Measurements from ENCODE around the gene NUDCD3. TPM values are rescaled to one million over a fixed set of nuclear protein-coding genes. Genes with fewer than 3 reads are reported as not detected.

The NUDCD3 gene
- total and polyA plus RNA-seq, 2 of the 8 experiments (the other 6 are each of a cell fraction or from before 2014, with no cell fraction given): 35.2 to 93.7 TPM

DNA sequence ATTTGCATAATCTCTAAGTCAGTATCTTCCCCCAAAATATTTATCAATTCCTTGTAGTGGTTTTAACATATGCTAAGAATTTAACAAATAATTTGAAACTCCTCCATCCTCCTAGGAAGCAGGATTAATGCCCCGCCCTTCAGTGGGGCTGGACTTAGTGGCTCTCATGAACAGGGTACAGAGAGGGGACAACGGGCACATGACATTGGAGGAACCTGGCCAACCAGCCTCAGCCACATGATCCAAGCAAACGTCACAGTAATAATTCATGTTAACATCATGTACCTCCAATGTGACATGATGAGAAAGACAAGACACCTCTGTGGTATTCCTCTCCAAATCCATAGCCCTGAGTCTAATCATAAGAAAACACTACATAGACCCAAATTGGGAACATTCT, 50.5 kb downstream of the NUDCD3 start:
- H3K36me3 ChIP-seq (ENCODE audit: control insufficient read depth in 2 of 4, insufficient read depth in 4 of 4, low read length in 3 of 4): no peaks in the 10 kb centered on the region
- no peak overlapping the region for H2BK120ac ChIP-seq (replicated peaks; ENCODE audit: low read depth, low read length)
- no peak overlapping the region for H4K91ac ChIP-seq (replicated peaks; ENCODE audit: insufficient read length, low read length)
- DNase-seq (ENCODE audit: low read depth in 1 of 2, low spot score in 2 of 2) (no peak), FAIRE-seq (no peak)
- H3K23ac ChIP-seq (ENCODE audit: insufficient read length): no peak overlapping the region
- H2BK20ac ChIP-seq (ENCODE audit: low read length): no peak overlapping the region
- H3K23me2 ChIP-seq (ENCODE audit: low read depth, low read length): no peaks in the 10 kb centered on the region
- H3K4me1 ChIP-seq (replicated peaks in 1 of 4; ENCODE audit: control insufficient read depth in 3 of 4, insufficient read depth in 4 of 4, low read length in 3 of 4): no peaks in the 10 kb centered on the region
- no peak overlapping the region for H3K18ac ChIP-seq (ENCODE audit: extremely low read depth, low read length)
- H4K8ac ChIP-seq (ENCODE audit: extremely low read depth, insufficient read depth, low read length): no peak overlapping the region
- no peaks in the 10 kb centered on the region for H3K9me3 ChIP-seq (ENCODE audit: insufficient read depth in 2 of 2, low read depth in 1 of 2, low read length in 1 of 2)
- peaks cover 3 to 11% of the 10 kb centered on the region in 2 experiments for H4K20me1 ChIP-seq (replicated peaks in 1 of 2; ENCODE audit: control insufficient read depth in 1 of 2, insufficient read depth in 2 of 2, low read length in 2 of 2)
- no peak overlapping the region for H2BK12ac ChIP-seq (ENCODE audit: low read depth, low read length)
- H3K4ac ChIP-seq (replicated peaks; ENCODE audit: insufficient read length, low read depth, low read length): no peak overlapping the region
- H2BK5ac ChIP-seq (ENCODE audit: low read depth, low read length): no peak overlapping the region
- no peak overlapping the region for H4K5ac ChIP-seq (ENCODE audit: insufficient read length, low read depth, low read length)
- no peak overlapping the region for H3K9ac ChIP-seq (replicated peaks in 1 of 4; ENCODE audit: extremely low read depth in 1 of 4, low read depth in 3 of 4, low read length in 3 of 4)
- peaks cover 8% of the 10 kb centered on the region; the same call in 1 of the 2 replicates for H3K79me1 ChIP-seq (ENCODE audit: low read depth, low read length)
- H3K27ac ChIP-seq (ENCODE audit: low read depth, low read length): no peak overlapping the region
- ChIA-PET POLR2A (ENCODE audit: partially characterized antibody) (no interaction called here), CTCF (ENCODE audit: partially characterized antibody) (no interaction called here)
- 93% methylated on average over 3 of the region's 3 CpGs; no CpG with 5 or more reads in 1 of the 2 experiments for WGBS, 2 experiments (ENCODE audit: extremely low coverage in 1 of 2, insufficient coverage in 1 of 2, insufficient read length in 1 of 2, insufficient replicate concordance in 2 of 2, low coverage in 1 of 2, low lambda C conversion rate in 2 of 2, missing lambda C conversion rate in 1 of 2)
- H3K14ac ChIP-seq (ENCODE audit: insufficient read length): no peak overlapping the region
- H3K56ac ChIP-seq (replicated peaks; ENCODE audit: insufficient read length, low read depth, low read length): no peak overlapping the region
- H2AFZ ChIP-seq (ENCODE audit: low read length): no peak overlapping the region
- no peak overlapping the region for H3K4me3 ChIP-seq (ENCODE audit: extremely low read depth in 1 of 4, insufficient read depth in 2 of 4, low read depth in 3 of 4, low read length in 4 of 4)
- H2BK15ac ChIP-seq (ENCODE audit: low read length): no peak overlapping the region
- no peak overlapping the region for H2AK5ac ChIP-seq (ENCODE audit: low read depth, low read length)
- H3K4me2 ChIP-seq (ENCODE audit: insufficient read depth in 1 of 2, low read depth in 2 of 2, low read length in 2 of 2): no peak overlapping the region
- peaks cover 0 to 33% of the 10 kb centered on the region in 2 experiments; a peak in 2 of 4 replicates for H3K79me2 ChIP-seq (ENCODE audit: control insufficient read depth in 1 of 2, insufficient read depth in 2 of 2, low read length in 2 of 2)
- H3K27me3 ChIP-seq (replicated peaks in 1 of 4; ENCODE audit: control insufficient read depth in 3 of 4, extremely low read depth in 1 of 4, insufficient read depth in 3 of 4, low read length in 3 of 4): no peaks in the 10 kb centered on the region
- TF ChIP-seq CTBP2 (IDR thresholded peaks at IDR 0.05; ENCODE audit: borderline replicate concordance, insufficient read depth, insufficient read length, low read length) (no peak), SRF (IDR thresholded peaks at IDR 0.05; ENCODE audit: low read depth, low read length) (no peak), POLR2AphosphoS5 (IDR thresholded peaks at IDR 0.05; ENCODE audit: low read depth, low read length) (no peak), CHD1 (IDR thresholded peaks at IDR 0.05; ENCODE audit: low read depth, low read length) (no peak), TCF12 (IDR thresholded peaks at IDR 0.05; ENCODE audit: low read depth, low read length) (no peak), ATF2 (IDR thresholded peaks at IDR 0.05; ENCODE audit: low read length) (no peak), KDM1A (IDR thresholded peaks at IDR 0.05; ENCODE audit: borderline replicate concordance, low read length) (no peak), BRCA1 (IDR thresholded peaks at IDR 0.05; ENCODE audit: low read depth, low read length) (no peak), POU5F1 (IDR thresholded peaks at IDR 0.05; ENCODE audit: low read depth, low read length) (no peak), EGR1 (IDR thresholded peaks at IDR 0.05; ENCODE audit: borderline replicate concordance, low read depth, low read length) (no peak), KDM4A (IDR thresholded peaks at IDR 0.05; ENCODE audit: low read depth, low read length, severe bottlenecking) (no peak), KDM5A (IDR thresholded peaks at IDR 0.05; ENCODE audit: low read length) (no peak), SIN3A (conservative IDR thresholded peaks at IDR 0.05 in 1 of 2, IDR thresholded peaks at IDR 0.05 in 1 of 2; ENCODE audit: low read depth in 1 of 2, low read length in 2 of 2) (no peak)

All from H1 (cell line).